SKM-1 (cell line): ENCODE results near the gene CPEB2.

ENCODE experiments used
- DNase-seq: peaks from one replicate; lab custom pipeline; 2025; ENCODE audit not compliant: unreplicated experiment; lab: John Stamatoyannopoulos, UW

Gene CPEB2

DNA sequence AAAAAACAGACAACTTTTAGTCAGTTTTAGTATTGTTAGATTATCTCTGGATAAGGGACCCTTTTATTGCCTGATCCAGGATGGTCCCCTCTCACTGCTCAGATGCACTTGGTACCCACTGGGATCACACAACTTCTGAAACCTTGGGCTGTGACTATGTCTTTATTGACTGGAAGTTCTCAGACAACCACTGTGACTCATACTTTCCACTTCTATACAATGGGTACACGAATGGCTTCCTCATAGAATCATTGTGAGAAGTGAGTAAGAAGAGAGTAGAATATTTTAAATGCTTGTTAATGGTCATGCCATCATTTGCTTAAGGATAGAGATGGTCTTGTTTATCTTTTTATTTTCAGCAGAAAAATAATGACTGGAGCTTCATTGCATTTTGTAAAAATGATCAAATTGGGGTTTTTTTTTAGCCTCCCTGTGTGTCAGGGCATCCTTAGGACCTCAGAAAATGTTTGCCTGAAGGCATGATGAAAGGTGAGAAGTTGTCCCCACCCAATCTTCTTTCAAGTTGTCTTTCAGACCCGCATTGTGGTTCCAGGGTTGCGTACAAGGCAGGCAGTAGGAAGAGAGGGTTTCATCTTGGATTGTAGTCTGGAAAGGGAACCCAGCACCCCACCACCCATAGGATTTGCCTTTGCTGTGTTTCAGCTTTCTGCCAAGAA is 115.1 kb downstream of the CPEB2 start:
- no peak for DNase-seq

DNA sequence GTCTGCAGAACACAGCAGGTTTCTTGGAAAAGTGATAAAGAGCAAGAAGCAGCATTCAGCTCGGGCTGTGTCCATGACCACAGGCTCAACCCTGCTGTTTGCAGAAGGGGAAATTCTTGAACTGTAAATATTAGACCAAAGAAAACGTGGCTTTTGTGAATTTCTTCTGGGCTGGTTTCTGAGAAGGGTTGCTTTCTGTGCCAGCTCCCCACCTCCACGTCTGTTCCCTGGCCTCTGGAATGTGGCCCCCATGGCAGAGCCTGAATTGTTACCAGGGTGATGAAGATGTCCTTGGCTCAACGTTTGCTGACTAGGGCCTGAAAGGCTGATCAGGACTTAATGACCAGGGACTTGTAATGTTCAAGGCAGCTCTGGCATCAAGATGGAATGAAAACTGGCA is 116.0 kb downstream of the CPEB2 start:
- no peak for DNase-seq
